GM18502 (cell line): ENCODE data around the gene ITGA11.

Experiments used
- ATAC-seq: cut with Tn5 transposase; IDR thresholded peaks from one replicate; pipeline ENCODE4 v1.9.1; 2021; ENCODE audit warnings: mild to moderate bottlenecking; ENCODE audit not compliant: unreplicated experiment, poor library complexity

The ITGA11 gene

GRCh38 chr15:68447976-68448755, 16.2 kb upstream of the ITGA11 start:
- ATAC-seq: no peak

- no peak for ATAC-seq
Measured at GRCh38 chr15:68447209-68447608, 15.2 kb upstream of the ITGA11 start.

GRCh38 chr15:68445351-68445750, 13.4 kb upstream of the ITGA11 start:
- no peak for ATAC-seq

DNA sequence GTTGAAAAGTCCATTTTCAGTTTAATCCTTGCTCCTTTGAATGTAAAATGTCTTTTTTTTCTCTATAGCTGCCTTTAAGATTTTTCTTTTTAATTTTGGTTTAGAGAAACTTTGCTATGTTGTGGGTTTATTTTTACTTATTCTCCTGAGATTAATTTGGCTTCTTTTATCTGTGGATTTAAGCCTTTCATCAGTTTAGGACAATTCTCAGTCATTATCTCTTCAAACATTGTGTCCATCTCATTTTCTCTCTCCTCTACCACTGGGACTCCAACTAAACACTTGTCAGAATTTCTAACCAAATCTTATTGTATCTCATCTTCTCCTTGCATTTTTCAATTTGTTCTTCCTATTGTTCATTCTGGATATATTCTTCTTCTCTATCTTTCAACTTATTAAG, 12.4 kb upstream of the ITGA11 start:
- ATAC-seq: no peak

DNA sequence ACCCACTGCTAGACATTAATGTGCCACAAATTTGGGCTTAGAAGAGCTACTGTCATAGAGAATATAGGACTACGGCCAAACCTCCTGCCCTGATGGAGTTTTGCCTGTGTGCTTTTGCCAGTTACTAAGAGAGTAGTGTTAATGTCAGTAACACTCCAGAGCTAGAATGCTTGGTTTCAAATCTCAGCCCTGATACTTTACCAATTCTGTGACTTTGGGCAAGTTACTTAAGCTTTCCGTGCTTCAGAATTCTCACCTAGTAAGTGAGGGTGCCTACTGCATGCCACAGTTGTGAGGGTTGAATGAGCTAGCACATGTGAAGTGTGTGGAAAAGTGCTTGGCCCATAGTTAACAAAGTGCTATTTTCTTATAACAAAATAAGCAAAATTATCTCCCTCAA, 10.9 kb upstream of the ITGA11 start:
- ATAC-seq: no peak

DNA sequence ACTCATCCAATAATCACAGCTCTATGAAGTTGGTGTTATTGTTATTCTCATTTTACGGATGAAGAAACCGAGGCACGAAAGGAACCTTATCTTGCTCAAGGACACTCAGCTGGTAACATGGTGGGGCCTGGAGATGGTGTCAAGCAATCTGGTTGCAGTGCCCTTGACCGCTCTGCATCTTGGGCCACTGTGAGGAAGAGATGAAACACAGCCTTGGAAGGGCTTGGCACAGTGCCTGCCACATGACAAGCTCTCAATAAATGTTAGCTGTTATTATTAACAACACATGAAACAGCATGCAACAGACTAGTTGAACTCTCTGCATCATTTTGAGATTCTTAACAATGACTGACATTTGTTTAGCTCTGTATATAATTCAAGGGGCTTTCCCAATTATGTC, 10.1 kb upstream of the ITGA11 start:
- ATAC-seq: no peak

GRCh38 chr15:68441045-68441743, 9.2 kb upstream of the ITGA11 start:
- ATAC-seq: no peak

GRCh38 chr15:68440136-68440535, 8.2 kb upstream of the ITGA11 start:
- ATAC-seq: no peak

DNA sequence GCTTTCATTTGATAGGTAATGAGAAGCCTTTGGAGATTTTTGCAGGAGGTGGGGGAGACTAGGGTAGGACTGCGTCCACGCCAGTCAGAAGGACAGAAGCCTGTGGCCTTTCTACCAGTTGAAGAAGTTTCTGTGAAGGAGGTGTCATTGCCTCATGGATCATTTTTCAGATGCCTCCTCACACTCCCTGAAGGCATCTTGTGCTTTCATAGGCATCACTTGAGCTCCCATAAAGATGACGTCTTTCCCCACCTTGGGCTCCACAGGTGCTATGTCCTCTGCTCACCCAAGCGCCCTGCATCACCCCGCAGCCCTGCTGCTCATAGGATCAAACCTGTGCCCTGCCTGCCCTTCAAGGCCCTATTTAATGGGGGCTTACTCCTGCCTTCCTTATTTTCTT, 7.5 kb upstream of the ITGA11 start:
- ATAC-seq: no peak

DNA sequence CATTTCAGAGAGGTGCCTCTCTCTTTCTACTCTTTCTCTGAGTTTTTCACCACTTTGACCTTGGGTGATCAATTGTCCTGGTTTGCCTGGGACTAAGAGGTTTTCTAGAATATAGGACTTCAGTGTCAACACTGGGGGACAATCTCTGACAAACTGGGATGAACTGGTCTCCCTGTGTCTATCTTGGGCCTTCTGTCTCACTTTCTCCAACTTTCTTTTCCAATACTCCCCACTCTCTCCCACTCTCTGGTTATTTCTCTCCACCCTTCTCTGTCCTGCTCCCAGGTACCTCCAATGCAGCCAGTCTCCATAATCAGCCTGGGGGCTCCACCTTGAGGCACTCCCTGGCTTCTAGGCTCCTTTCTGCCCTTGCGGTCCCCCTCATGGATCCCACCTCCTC, 4.7 kb upstream of the ITGA11 start:
- no peak for ATAC-seq

GRCh38 chr15:68435966-68436365, 4.0 kb upstream of the ITGA11 start:
- no peak for ATAC-seq

DNA sequence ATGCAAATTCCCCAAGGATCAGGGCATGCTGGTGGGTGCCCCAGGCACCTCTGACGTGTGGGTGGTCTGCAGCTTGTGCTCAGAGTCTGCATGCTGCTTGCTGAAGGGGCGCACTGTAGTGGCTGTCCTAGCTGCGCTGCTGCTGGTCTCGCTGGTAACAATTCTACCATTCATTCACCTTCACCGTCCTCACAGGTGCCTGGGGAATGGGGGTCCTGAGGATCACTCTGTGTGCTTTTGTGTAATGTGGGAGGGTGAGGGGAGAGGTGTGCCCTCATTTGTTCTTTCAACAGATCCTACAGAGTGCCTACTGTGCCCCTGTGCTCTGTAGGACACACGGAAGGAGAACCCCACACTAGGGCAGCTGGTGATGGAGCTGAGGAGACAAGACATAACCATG, 2.1 kb upstream of the ITGA11 start:
- no peak for ATAC-seq

- no peak for ATAC-seq
Measured at GRCh38 chr15:68433551-68433950, 1.6 kb upstream of the ITGA11 start.

DNA sequence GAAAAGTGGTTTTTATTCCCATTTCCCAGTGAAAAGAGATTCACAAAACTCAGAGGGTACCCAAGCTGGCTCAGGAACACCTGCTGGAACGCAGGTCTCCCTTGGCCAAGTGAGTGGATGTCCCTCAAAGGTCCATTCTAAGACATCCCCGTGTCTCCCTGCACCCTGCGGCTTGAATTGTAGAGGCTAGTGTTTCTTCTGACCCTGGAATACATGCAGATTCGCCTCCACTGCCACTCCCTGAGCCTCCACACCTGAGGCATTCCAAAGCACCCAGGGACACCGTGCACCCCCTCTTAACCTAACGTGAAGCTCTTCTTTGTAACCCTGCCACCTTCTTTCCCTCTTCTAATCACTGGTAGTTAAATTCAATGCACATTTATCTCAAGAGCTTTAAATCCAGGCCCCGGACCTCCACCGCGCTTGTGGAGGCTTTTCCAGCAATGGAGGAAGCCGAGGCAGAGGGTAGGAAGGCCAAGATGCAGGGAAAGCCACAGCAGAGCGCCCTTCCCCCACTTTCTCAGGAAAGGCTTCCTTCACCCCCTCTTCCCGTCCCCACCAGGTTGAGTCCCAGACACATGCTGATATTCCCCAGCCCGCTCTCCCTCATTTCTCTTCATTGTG, 590 bp upstream of the ITGA11 start:
- no peak for ATAC-seq

DNA sequence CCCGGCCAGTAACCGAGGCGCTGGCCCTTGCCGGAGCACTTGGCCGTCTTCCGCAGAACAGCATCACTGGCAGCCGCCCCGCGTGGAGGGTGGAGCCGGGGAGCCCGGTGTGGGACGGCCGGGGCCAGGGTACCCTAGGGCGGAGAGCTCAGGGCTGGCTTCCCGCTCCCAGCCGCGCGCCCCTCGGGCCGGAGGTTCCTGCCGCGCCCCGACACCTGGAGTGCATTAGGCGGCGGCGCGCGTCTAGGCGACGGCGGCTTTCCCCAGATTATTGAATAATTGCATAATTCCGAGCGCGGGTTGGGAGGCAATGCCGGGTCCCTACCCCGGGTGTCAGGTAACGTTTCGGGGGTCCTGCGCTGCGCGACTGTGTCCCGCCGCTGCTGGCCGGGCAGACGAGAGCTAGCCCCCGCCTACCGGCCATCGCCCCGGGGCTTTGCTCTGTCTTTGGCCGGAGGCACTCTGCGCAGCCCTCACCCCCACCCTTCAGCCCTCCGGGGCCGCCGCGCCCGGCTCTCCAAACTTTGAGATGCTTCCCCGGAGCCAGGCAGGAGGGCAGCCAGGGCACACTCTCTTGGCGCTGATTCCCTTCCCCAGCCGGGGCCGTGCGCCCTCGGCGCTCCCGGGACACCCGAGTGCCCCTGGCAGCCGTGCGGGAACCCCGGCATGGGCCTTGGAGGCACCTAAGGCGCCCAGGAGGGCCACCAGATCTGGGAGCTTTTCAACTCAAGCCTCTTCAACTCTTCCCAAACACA, 749 bp downstream of the ITGA11 start:
- ATAC-seq: no peak

- no peak for ATAC-seq
Measured at GRCh38 chr15:68430471-68431036, 1.4 kb downstream of the ITGA11 start.

DNA sequence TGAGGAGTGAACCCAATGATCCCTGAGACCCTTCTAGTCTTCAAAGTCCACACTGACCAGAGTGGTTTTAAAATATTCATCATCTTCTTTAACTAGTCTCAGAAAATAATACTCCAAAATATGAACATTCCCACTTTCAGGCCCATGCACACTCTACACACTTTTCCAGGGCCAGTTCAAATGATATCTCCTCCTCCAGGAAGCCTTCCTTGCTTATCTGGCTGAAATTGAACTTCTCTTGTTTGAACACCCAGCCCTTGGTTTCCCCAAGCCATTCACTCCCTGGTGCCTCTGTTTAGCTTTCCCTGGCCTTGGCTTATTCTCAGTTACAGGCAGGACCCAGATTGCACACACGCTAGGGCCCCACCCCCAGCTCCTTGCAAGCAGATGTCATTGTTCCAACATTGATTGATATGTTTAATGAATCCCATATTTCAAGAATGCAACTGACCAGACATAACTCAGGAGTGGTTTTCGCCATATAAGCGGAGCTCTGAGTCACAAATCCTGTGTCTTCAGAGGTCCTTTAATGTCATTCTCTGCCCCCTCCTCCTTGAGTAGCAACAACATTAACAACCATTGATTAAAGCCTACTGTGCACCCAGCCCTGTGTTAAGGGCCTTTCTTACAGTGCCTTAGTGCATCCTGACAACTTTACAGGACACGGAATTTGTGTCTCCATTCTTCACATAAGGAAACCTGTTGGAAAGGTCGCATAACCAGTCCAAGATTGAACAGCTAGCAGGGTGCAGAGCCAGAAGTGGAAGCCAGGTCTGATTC, 2.1 kb downstream of the ITGA11 start:
- ATAC-seq: no peak

GRCh38 chr15:68428431-68428940, 3.5 kb downstream of the ITGA11 start:
- no peak for ATAC-seq

GRCh38 chr15:68427963-68428362, 4.0 kb downstream of the ITGA11 start:
- no peak for ATAC-seq

GRCh38 chr15:68427366-68427765, 4.6 kb downstream of the ITGA11 start:
- no peak for ATAC-seq
